Right lobe of liver (tissue), 6 donors: ENCODE measurements around the gene MON2. TPM values are rescaled to one million over a fixed set of nuclear protein-coding genes. Genes with fewer than 3 reads are reported as not detected.

Experiments used
- ATAC-seq, 4 donors: fragments of 200-7000 bp; cut with Tn5 transposase; one replicate each; pipeline ENCODE4 v1.9.1; 2020; ENCODE audit warnings: mild to moderate bottlenecking in 4 of 4, moderate library complexity in 4 of 4
- DNase-seq, 3 donors: peaks; one replicate each; pipeline ENCODE4 v3.0.0-alpha.2; 2020
- H3K27ac ChIP-seq, 3 donors: fragments of 200-600 bp; one replicate each; pipeline ENCODE4 v1.8.0; 2022
- H3K27me3 ChIP-seq, 2 donors: fragments of 200-600 bp; one replicate each; pipeline ENCODE4 v1.8.0; 2022
- H3K36me3 ChIP-seq, 4 donors: fragments of 200-600 bp; sonication (generic) in 1 of 4; one replicate each; pipeline versions ENCODE4 v1.5.1 to v1.8.0; 2017 to 2022; ENCODE audit warnings: control low read depth in 1 of 4
- H3K4me1 ChIP-seq, 4 donors: fragments of 200-600 bp; sonication (generic) in 1 of 4; one replicate each; pipeline versions ENCODE4 v1.5.1 to v1.8.0; 2017 to 2022; ENCODE audit warnings: control low read depth in 1 of 4
- H3K4me3 ChIP-seq, 3 donors: fragments of 200-600 bp; one replicate each; pipeline ENCODE4 v1.8.0; 2022
- H3K9me3 ChIP-seq, 4 donors: fragments of 200-600 bp; sonication (generic) in 1 of 4; one replicate each; pipeline versions ENCODE4 v1.5.1 to v1.8.0; 2017 to 2022; ENCODE audit warnings: control low read depth in 1 of 4
- CTCF ChIP-seq, 4 donors: fragments of 200-600 bp in 3 of 4; fragments of 450-650 bp in 1 of 4; IDR thresholded peaks; one replicate each; pipeline versions ENCODE4 v1.5.1 to v1.8.0; 2016 to 2022; ENCODE audit warnings: antibody characterized with exemption in 4 of 4, mild to moderate bottlenecking in 2 of 4
- POLR2A ChIP-seq: fragments of 450-650 bp; IDR thresholded peaks from one replicate; pipeline ENCODE4 v1.6.1; 2017; ENCODE audit warnings: antibody characterized with exemption, mild to moderate bottlenecking
- WGBS: methylation state at CpG from one replicate; pipeline ENCODE4 v1.1.6; 2018; ENCODE audit warnings: low coverage, low lambda C conversion rate; ENCODE audit not compliant: insufficient coverage; ENCODE audit errors: missing lambda C conversion rate; 5-methylcytosine and 5-hydroxymethylcytosine counted together
- intact Hi-C, 2 donors: fragments of 100-400 bp; cut with DNase I; formaldehyde crosslinking; loops; one replicate each; pipeline versions ENCODE4 v1.11.2 to v1.14.1; 2022
- total RNA-seq, 6 experiments: library from RNA; depleted of rRNA in 2 of 6; stranded (reverse); fragments of >200 nt in 2 of 6; fragmentation: NEBNext Ultra II Directional in 3 of 6; extraction: Animal tissue kit (Norgen Biotek cat#: 25700) in 3 of 6; gene quantifications; one replicate each; pipeline versions ENCODE4 v1.1.0 to v1.2.4, GENCODE V29; 2016 to 2023
- donor health status: DM: no; HTN: yes; CAD: no.
- donor health status: DM: no; HTN: no; CAD: no.
- donor health status: DM: no; HTN: no; CAD: no.
- donor health status: DM: no; HTN: yes; CAD: no.
- donor health status: DM: no; HTN: yes; CAD: no.

MON2 gene
- total RNA-seq, 6 experiments from 2014 or later, result 26.6 to 37.4 (median 30.5) TPM

- Histone ChIP-seq H3K27ac (no peak overlapping the region), H3K9me3 (no peaks in the 10 kb centered on the region), H3K36me3 (no peaks in the 10 kb centered on the region), H3K4me1 (peaks cover 0 to 12% (median 5%) of the 10 kb centered on the region in 4 donors), H3K27me3 (no peaks in the 10 kb centered on the region), H3K4me3 (peak overlapping the region; percentile 39 to 48 (median 42))
- ATAC-seq (peak; percentile 86 to 90 (median 88)), DNase-seq (peak; percentile 56 to 69 (median 56))
- peak; percentile 18 to 56 (median 56) for TF ChIP-seq CTCF (IDR thresholded peaks at IDR 0.05)
- no peak for TF ChIP-seq POLR2A
- WGBS, result 0% methylated on average over 2 of the region's 29 CpGs
- intact Hi-C loops, result loop anchor here (10.0 kb wide), 2 partner anchors 359 to 369 kb away; no protein-coding TSS in a partner anchor
These were observed 31.1 kb upstream of the MON2 start for GRCh38 chr12:62435303-62436163.

GRCh38 chr12:62436164-62436503 lies 30.5 kb upstream of the MON2 start:
- H3K4me1 ChIP-seq, result peaks cover 0 to 12% (median 5%) of the 10 kb centered on the region in 4 donors
- WGBS, result no CpG with 5 or more reads among the region's 12 CpGs
- intact Hi-C loops, result loop anchor here (10.0 kb wide), 2 partner anchors 359 to 369 kb away; no protein-coding TSS in a partner anchor
- peak overlapping the region in 1 of 3 donors; percentile 42 for H3K4me3 ChIP-seq
- H3K27me3 ChIP-seq, result no peaks in the 10 kb centered on the region
- no peak overlapping the region for H3K27ac ChIP-seq
- DNase-seq, result no peak
- TF ChIP-seq POLR2A (no peak), CTCF (IDR thresholded peaks at IDR 0.05) (no peak)
- no peaks in the 10 kb centered on the region for H3K9me3 ChIP-seq
- H3K36me3 ChIP-seq, result no peaks in the 10 kb centered on the region
- ATAC-seq, result no peak

GRCh38 chr12:62438098-62438692 lies 28.4 kb upstream of the MON2 start:
- intact Hi-C loops, result loop anchor here (10.0 kb wide), 2 partner anchors 357 to 367 kb away; no protein-coding TSS in a partner anchor
- 11% methylated on average over 6 of the region's 6 CpGs for WGBS
- ATAC-seq, result peak; percentile 74 to 78 (median 76)
- no peak overlapping the region for H3K4me3 ChIP-seq
- no peak overlapping the region for H3K27ac ChIP-seq
- TF ChIP-seq CTCF (IDR thresholded peaks at IDR 0.05), result peak; percentile 61 to 80 (median 68)
- no peak for TF ChIP-seq POLR2A
- no peaks in the 10 kb centered on the region for H3K36me3 ChIP-seq
- DNase-seq, result peak in 1 of 3 donors; percentile 60
- H3K4me1 ChIP-seq, result peaks cover 0 to 12% (median 5%) of the 10 kb centered on the region in 4 donors
- no peaks in the 10 kb centered on the region for H3K27me3 ChIP-seq
- H3K9me3 ChIP-seq, result no peaks in the 10 kb centered on the region

GRCh38 chr12:62446754-62447452 lies 19.7 kb upstream of the MON2 start:
- ATAC-seq, result no peak
- Histone ChIP-seq H3K36me3 (no peaks in the 10 kb centered on the region), H3K27ac (no peak overlapping the region), H3K27me3 (no peaks in the 10 kb centered on the region), H3K4me1 (no peaks in the 10 kb centered on the region), H3K9me3 (no peaks in the 10 kb centered on the region), H3K4me3 (no peak overlapping the region)
- WGBS, result 47% methylated on average over 2 of the region's 2 CpGs
- intact Hi-C loops, result no loop called here
- TF ChIP-seq CTCF (IDR thresholded peaks at IDR 0.05), result no peak
- DNase-seq, result no peak
